DND-41 (cell line): ENCODE results near the gene ZNF366.

Experiments
- ATAC-seq: fragments of 200-7000 bp; cut with Tn5 transposase; 3 replicates; pipeline ENCODE4 v1.9.1; 2021; ENCODE audit warnings: low read depth; ENCODE audit not compliant: insufficient read depth
- DNase-seq: peaks from one replicate; pipeline ENCODE4 v3.0.0-alpha.2; 2020
- H2AFZ ChIP-seq: 2 replicates; pipeline ENCODE4 v1.6.0; 2012; ENCODE audit warnings: low read depth, low read length
- H3K27ac ChIP-seq: 2 replicates; pipeline ENCODE4 v1.5.1; 2012; ENCODE audit warnings: low read length, inconsistent platforms
- H3K27me3 ChIP-seq: fragments of 200-600 bp; sonication (generic); 2 replicates; pipeline ENCODE4 v1.6.0; 2012; ENCODE audit warnings: low read length, mild to moderate bottlenecking, inconsistent platforms; ENCODE audit not compliant: insufficient read depth, poor library complexity
- H3K36me3 ChIP-seq: 2 replicates; pipeline ENCODE4 v1.5.1; 2012; ENCODE audit warnings: low read length, inconsistent platforms; ENCODE audit not compliant: insufficient read depth
- H3K4me1 ChIP-seq: 2 replicates; pipeline ENCODE4 v1.5.1; 2012; ENCODE audit warnings: mild to moderate bottlenecking, low read length; ENCODE audit not compliant: insufficient read depth
- H3K4me2 ChIP-seq: 2 replicates; pipeline ENCODE4 v1.6.0; 2012; ENCODE audit warnings: mild to moderate bottlenecking, moderate library complexity, low read length, inconsistent platforms; ENCODE audit not compliant: insufficient read depth
- H3K4me3 ChIP-seq, 2 experiments: fragments of 200-600 bp in 1 of 2; shearing (Covaris generic) in 1 of 2; 2 replicates each; pipeline ENCODE4 v1.5.1; 2012 to 2016; ENCODE audit warnings: inconsistent platforms in 2 of 2, low read length in 2 of 2, mild to moderate bottlenecking in 2 of 2, low read depth in 1 of 2, moderate library complexity in 1 of 2
- H3K79me2 ChIP-seq: 2 replicates; pipeline ENCODE4 v1.6.0; 2012; ENCODE audit warnings: low read length, inconsistent platforms; ENCODE audit not compliant: insufficient read depth
- H3K9ac ChIP-seq: 2 replicates; pipeline ENCODE4 v1.6.0; 2012; ENCODE audit warnings: low read depth, mild to moderate bottlenecking, inconsistent platforms, low read length, moderate library complexity
- H3K9me3 ChIP-seq: 2 replicates; pipeline ENCODE4 v1.5.1; 2012; ENCODE audit warnings: low read length, moderate library complexity, mild to moderate bottlenecking, inconsistent platforms; ENCODE audit not compliant: insufficient read depth, severe bottlenecking
- H4K20me1 ChIP-seq: 2 replicates; pipeline ENCODE4 v1.6.0; 2012; ENCODE audit warnings: low read length; ENCODE audit not compliant: insufficient read depth
- CTCF ChIP-seq: IDR thresholded peaks from 2 replicates; pipeline ENCODE4 v1.5.1; 2012; ENCODE audit warnings: borderline replicate concordance, low read length, moderate library complexity, mild to moderate bottlenecking; ENCODE audit not compliant: poor library complexity, severe bottlenecking; ENCODE audit errors: extremely low read depth
- EZH2 ChIP-seq: IDR thresholded peaks from 3 replicates; pipeline ENCODE4 v1.6.1; 2012; ENCODE audit warnings: borderline replicate concordance, low read depth, mild to moderate bottlenecking, moderate library complexity, low read length, inconsistent platforms; ENCODE audit not compliant: severe bottlenecking

ZNF366 gene

GRCh38 chr5:72507231-72507906 lies at the start of gene ZNF366:
Gene ZNF366 (minus strand): TSS chr5:72507410. CDS start chr5:72461496, 45,914 bp downstream.
- H2AFZ ChIP-seq = no peak within 1 kb of the TSS

GRCh38 chr5:72556351-72557166 lies 49.3 kb upstream of the ZNF366 start:
- Histone ChIP-seq H3K36me3 (no peaks in the 10 kb centered on the region), H3K9me3 (no peaks in the 10 kb centered on the region), H3K27ac (no peak overlapping the region), H3K79me2 (no peaks in the 10 kb centered on the region), H3K4me1 (no peaks in the 10 kb centered on the region), H4K20me1 (no peaks in the 10 kb centered on the region), H3K4me3 (no peak overlapping the region), H3K4me2 (no peak overlapping the region), H3K9ac (no peak overlapping the region), H2AFZ (no peak overlapping the region), H3K27me3 (peaks cover 8% of the 10 kb centered on the region)
- TF ChIP-seq EZH2 (no peak), CTCF (no peak)
- ATAC-seq = no peak
- DNase-seq = no peak

More at GRCh38 chr5:72507231-72507906, at the start of gene ZNF366:
- Histone ChIP-seq H3K4me2 (no peak within 1 kb of the TSS), H3K4me1 (no peaks in the 10 kb centered on the region), H3K36me3 (no peaks in the 10 kb centered on the region), H3K9ac (no peak within 1 kb of the TSS), H3K27ac (no peak within 1 kb of the TSS), H3K79me2 (no peaks in the 10 kb centered on the region), H3K27me3 (peaks cover 4% of the 10 kb centered on the region), H3K4me3 (no peak within 1 kb of the TSS), H4K20me1 (no peaks in the 10 kb centered on the region), H3K9me3 (no peaks in the 10 kb centered on the region)
- DNase-seq (no peak), ATAC-seq (no peak)
- no peak for TF ChIP-seq CTCF
- no peak for TF ChIP-seq EZH2

GRCh38 chr5:72555871-72556270 lies 48.7 kb upstream of the ZNF366 start:
- DNase-seq (no peak), ATAC-seq (no peak)
- Histone ChIP-seq H3K4me2 (no peak overlapping the region), H3K36me3 (no peaks in the 10 kb centered on the region), H2AFZ (no peak overlapping the region), H3K4me3 (no peak overlapping the region), H3K9me3 (no peaks in the 10 kb centered on the region), H3K9ac (no peak overlapping the region), H3K27me3 (peaks cover 8% of the 10 kb centered on the region), H3K4me1 (no peaks in the 10 kb centered on the region), H3K79me2 (no peaks in the 10 kb centered on the region), H4K20me1 (no peaks in the 10 kb centered on the region), H3K27ac (no peak overlapping the region)
- TF ChIP-seq CTCF (no peak), EZH2 (no peak)
